ENCODE results near the gene METRN.

Gene METRN

GRCh38 chr16:678858-679813 is 35.8 kb upstream of the METRN start:
- DNase-seq (ENCODE audit: insufficient read length) (no peak), FAIRE-seq (peak; percentile 48)
- TF ChIP-seq TAF1 (IDR thresholded peaks at IDR 0.05; ENCODE audit: borderline replicate concordance, low read depth, low read length): no peak
- TF ChIP-seq POLR2AphosphoS5 (IDR thresholded peaks at IDR 0.05; ENCODE audit: low read depth, low read length): no peak
- TF ChIP-seq POLR2A (IDR thresholded peaks at IDR 0.05; ENCODE audit: low read depth, low read length): no peak

GRCh38 chr16:679814-680624 is 34.9 kb upstream of the METRN start, which contains the start of gene STUB1:
Gene STUB1, plus strand, starts transcription at chr16:680410. Its CDS starts 116 bp downstream, at chr16:680526.
- FAIRE-seq: peak; percentile 98
- TF ChIP-seq POLR2AphosphoS5 (IDR thresholded peaks at IDR 0.05; ENCODE audit: low read depth, low read length): 0 out of 2 replicates have a peak, but pooled peaks have one; percentile 43
- TF ChIP-seq TAF1 (IDR thresholded peaks at IDR 0.05; ENCODE audit: borderline replicate concordance, low read depth, low read length): no peak; the same call in 1 of the 2 replicates
- TF ChIP-seq POLR2A (IDR thresholded peaks at IDR 0.05; ENCODE audit: low read depth, low read length): peak; percentile 84; the same call in 1 of the 2 replicates
- DNase-seq (ENCODE audit: insufficient read length): peak; percentile 84

GRCh38 chr16:680625-680945 is 34.3 kb upstream of the METRN start:
- FAIRE-seq: no peak
- no peak for DNase-seq (ENCODE audit: insufficient read length)
- TF ChIP-seq POLR2AphosphoS5 (IDR thresholded peaks at IDR 0.05; ENCODE audit: low read depth, low read length): no peak
- no peak for TF ChIP-seq POLR2A (IDR thresholded peaks at IDR 0.05; ENCODE audit: low read depth, low read length)
- TF ChIP-seq TAF1 (IDR thresholded peaks at IDR 0.05; ENCODE audit: borderline replicate concordance, low read depth, low read length): no peak

DNA sequence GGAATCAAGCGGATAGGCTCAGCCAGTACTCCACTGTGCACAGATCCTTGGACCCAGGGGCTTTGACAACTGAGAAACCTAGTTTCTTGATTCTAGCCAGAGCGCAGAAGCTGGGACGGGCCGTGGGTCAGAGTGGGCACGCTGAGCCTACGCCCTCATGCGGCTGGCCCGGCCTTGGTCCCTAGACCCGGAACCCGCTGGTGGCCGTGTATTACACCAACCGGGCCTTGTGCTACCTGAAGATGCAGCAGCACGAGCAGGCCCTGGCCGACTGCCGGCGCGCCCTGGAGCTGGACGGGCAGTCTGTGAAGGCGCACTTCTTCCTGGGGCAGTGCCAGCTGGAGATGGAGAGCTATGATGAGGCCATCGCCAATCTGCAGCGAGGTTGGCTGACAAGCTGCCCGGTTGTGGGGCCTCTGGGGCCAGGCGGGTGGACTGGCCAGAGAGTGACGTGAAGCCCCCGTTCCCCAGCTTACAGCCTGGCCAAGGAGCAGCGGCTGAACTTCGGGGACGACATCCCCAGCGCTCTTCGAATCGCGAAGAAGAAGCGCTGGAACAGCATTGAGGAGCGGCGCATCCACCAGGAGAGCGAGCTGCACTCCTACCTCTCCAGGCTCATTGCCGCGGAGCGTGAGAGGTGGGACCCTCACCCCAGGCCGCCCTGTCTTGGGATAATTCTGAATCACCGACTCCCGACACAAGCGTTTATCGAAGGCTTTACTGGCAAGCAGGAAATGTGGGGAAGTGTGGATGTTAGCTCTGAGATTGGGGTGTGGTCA is 33.8 kb upstream of the METRN start:
- TF ChIP-seq POLR2A (IDR thresholded peaks at IDR 0.05; ENCODE audit: low read depth, low read length) (no peak), POLR2AphosphoS5 (IDR thresholded peaks at IDR 0.05; ENCODE audit: low read depth, low read length) (no peak; the same call in 1 of the 2 replicates), TAF1 (IDR thresholded peaks at IDR 0.05; ENCODE audit: borderline replicate concordance, low read depth, low read length) (no peak)
- DNase-seq (ENCODE audit: insufficient read length): no peak
- FAIRE-seq: peak; percentile 75

DNA sequence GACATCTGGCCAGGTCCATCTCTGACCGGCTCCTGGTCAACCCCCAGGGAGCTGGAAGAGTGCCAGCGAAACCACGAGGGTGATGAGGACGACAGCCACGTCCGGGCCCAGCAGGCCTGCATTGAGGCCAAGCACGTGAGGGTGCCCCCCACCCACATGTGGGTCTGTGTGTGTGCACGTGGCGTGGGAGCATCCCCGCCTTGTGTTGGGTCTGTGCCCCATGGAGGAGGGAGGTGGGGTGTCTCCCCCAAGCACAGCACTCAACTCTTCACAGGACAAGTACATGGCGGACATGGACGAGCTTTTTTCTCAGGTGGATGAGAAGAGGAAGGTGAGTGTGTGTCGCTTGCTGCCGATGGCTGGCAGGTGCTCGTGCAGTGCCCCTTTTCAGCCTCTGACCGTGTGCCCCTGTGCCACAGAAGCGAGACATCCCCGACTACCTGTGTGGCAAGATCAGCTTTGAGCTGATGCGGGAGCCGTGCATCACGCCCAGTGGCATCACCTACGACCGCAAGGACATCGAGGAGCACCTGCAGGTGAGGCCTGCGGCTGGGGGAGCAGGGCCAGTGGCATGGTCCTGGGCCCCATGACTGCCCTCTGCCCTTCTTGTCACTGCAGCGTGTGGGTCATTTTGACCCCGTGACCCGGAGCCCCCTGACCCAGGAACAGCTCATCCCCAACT is 33.0 kb upstream of the METRN start:
- FAIRE-seq (no peak), DNase-seq (ENCODE audit: insufficient read length) (no peak)
- no peak for TF ChIP-seq TAF1 (IDR thresholded peaks at IDR 0.05; ENCODE audit: borderline replicate concordance, low read depth, low read length)
- TF ChIP-seq POLR2A (IDR thresholded peaks at IDR 0.05; ENCODE audit: low read depth, low read length): no peak
- peak; percentile 60; the same call in 1 of the 2 replicates for TF ChIP-seq POLR2AphosphoS5 (IDR thresholded peaks at IDR 0.05; ENCODE audit: low read depth, low read length)

DNA sequence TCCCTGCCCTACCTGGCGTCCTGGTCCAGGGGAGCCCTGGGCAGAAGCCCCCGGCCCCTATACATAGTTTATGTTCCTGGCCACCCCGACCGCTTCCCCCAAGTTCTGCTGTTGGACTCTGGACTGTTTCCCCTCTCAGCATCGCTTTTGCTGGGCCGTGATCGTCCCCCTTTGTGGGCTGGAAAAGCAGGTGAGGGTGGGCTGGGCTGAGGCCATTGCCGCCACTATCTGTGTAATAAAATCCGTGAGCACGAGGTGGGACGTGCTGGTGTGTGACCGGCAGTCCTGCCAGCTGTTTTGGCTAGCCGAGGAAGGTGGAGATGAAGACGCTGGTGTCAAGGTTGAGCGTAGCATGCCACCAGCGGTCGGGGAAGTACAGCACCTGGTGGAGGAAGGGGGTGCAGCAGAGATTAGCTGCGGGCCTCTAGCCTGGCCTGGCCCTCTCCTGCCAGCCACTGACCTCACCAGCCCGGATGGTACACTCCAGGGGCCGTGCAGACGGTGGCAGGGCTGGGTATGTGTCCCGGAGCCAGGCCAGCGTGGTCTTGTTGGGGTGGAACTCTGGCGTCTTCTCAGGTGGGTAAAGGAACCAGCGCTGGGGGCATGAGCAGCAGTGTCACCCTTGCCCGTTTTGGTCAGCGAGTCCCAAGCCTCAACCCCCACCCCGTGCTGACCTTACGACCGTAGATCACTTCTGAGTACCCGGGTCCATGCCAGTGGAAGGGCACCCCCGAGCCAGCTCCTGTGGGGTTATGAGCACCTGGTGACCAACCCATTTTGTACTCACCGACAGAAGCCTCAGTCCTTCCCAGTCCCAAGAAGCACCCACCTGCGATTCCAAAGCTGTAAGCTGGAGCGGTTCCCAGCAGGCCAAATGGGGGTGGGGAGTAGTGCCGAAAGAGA is 32.2 kb upstream of the METRN start:
- TF ChIP-seq POLR2AphosphoS5 (IDR thresholded peaks at IDR 0.05; ENCODE audit: low read depth, low read length) (no peak), POLR2A (IDR thresholded peaks at IDR 0.05; ENCODE audit: low read depth, low read length) (no peak), TAF1 (IDR thresholded peaks at IDR 0.05; ENCODE audit: borderline replicate concordance, low read depth, low read length) (no peak)
- DNase-seq (ENCODE audit: insufficient read length) (no peak), FAIRE-seq (no peak)

DNA sequence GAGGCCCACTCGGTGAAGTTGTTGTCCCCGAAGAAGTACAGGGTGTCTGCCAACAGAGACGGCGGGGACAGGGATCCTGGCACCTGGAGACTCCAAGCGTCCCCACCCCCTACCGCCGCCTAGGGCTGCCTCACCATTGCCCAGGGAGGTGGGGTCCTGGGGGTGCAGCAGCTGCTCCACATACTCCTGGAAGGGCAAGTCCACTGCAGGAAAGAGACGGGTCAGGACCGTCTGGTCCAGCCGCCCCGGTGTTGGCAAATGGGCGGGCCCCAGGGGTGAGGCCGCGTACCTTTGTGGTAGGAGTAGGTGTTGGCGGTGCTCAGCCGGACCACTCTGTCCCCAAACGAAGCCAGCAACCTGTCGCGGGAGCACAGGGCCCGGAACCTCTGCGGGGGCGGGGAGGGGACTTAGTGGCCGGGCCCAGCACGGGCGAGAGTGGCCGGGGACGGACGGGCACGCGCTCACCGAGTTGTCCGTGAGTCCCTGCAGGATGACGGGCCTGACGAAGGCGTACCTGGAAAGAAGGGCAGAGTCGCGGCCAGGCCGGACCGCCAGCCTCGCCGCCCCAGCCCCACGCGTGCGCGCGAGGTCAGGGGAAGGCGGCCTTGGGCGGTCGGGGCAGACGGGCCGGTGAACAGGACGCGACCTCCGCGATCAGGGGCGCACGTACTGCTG is 31.4 kb upstream of the METRN start:
- DNase-seq (ENCODE audit: insufficient read length): no peak
- TF ChIP-seq POLR2AphosphoS5 (IDR thresholded peaks at IDR 0.05; ENCODE audit: low read depth, low read length) (no peak), POLR2A (IDR thresholded peaks at IDR 0.05; ENCODE audit: low read depth, low read length) (no peak), TAF1 (IDR thresholded peaks at IDR 0.05; ENCODE audit: borderline replicate concordance, low read depth, low read length) (no peak)
- no peak for FAIRE-seq

GRCh38 chr16:684071-684794 is 30.7 kb upstream of the METRN start, which contains the start of gene JMJD8:
Gene JMJD8, minus strand, starts transcription at chr16:684334. Its CDS starts 15 bp downstream, at chr16:684319.
- FAIRE-seq (peak; percentile 97), DNase-seq (ENCODE audit: insufficient read length) (peak; percentile 100)
- TF ChIP-seq POLR2A (IDR thresholded peaks at IDR 0.05; ENCODE audit: low read depth, low read length) (peak; percentile 97), TAF1 (IDR thresholded peaks at IDR 0.05; ENCODE audit: borderline replicate concordance, low read depth, low read length) (peak; percentile 85), POLR2AphosphoS5 (IDR thresholded peaks at IDR 0.05; ENCODE audit: low read depth, low read length) (peak; percentile 90)

All from GM12892 (cell line).